ENCODE measurements around the gene IFT81.

The IFT81 gene

GRCh38 chr12:110104188-110105094 lies 19.7 kb upstream of the IFT81 start:
- TF ChIP-seq CTCF (conservative IDR thresholded peaks at IDR 0.05; ENCODE audit: control insufficient read depth, insufficient read depth, low read depth, low read length) = no peak
- peak; percentile 59 for DNase-seq (ENCODE audit: low read depth)
- H3K4me3 ChIP-seq (ENCODE audit: control insufficient read depth, low read depth, low read length) = no peak overlapping the region

- TF ChIP-seq CTCF (conservative IDR thresholded peaks at IDR 0.05; ENCODE audit: control insufficient read depth, insufficient read depth, low read depth, low read length) = no peak
- no peak overlapping the region for H3K4me3 ChIP-seq (ENCODE audit: control insufficient read depth, low read depth, low read length)
- DNase-seq (ENCODE audit: low read depth) = no peak
Observed at GRCh38 chr12:110105159-110105558, 19.0 kb upstream of the IFT81 start.

- no peak for TF ChIP-seq CTCF (conservative IDR thresholded peaks at IDR 0.05; ENCODE audit: control insufficient read depth, insufficient read depth, low read depth, low read length)
- H3K4me3 ChIP-seq (ENCODE audit: control insufficient read depth, low read depth, low read length) = no peak overlapping the region
- no peak for DNase-seq (ENCODE audit: low read depth)
Observed at GRCh38 chr12:110105986-110106385, 18.2 kb upstream of the IFT81 start.

GRCh38 chr12:110107369-110108281 lies 16.5 kb upstream of the IFT81 start:
- TF ChIP-seq CTCF (conservative IDR thresholded peaks at IDR 0.05; ENCODE audit: control insufficient read depth, insufficient read depth, low read depth, low read length) = no peak
- DNase-seq (ENCODE audit: low read depth) = peak; percentile 99
- H3K4me3 ChIP-seq (ENCODE audit: control insufficient read depth, low read depth, low read length) = no peak overlapping the region

- no peak for DNase-seq (ENCODE audit: low read depth)
- TF ChIP-seq CTCF (conservative IDR thresholded peaks at IDR 0.05; ENCODE audit: control insufficient read depth, insufficient read depth, low read depth, low read length) = no peak
- H3K4me3 ChIP-seq (ENCODE audit: control insufficient read depth, low read depth, low read length) = no peak overlapping the region
Observed at GRCh38 chr12:110108309-110109036, 15.7 kb upstream of the IFT81 start.

Measured in fibroblast of mammary gland (primary cell).